Left lung (tissue), 10 donors: ENCODE data around the gene RNF8. TPM values are rescaled to one million over a fixed set of nuclear protein-coding genes. Genes with fewer than 3 reads are reported as not detected.

ENCODE experiments used
- ATAC-seq: fragments of 200-7000 bp; cut with Tn5 transposase; one replicate; pipeline ENCODE4 v1.9.1; 2020; ENCODE audit warnings: moderate library complexity
- DNase-seq, 4 donors: peaks; one replicate each; pipeline ENCODE4 v3.0.0-alpha.2; 2013 to 2020
- H3K27ac ChIP-seq, 2 donors: fragments of 200-600 bp; sonication (generic) in 1 of 2; one replicate each; pipeline versions ENCODE4 v1.5.0 to v1.8.0; 2020 to 2021
- H3K27me3 ChIP-seq, 2 donors: fragments of 200-600 bp; sonication (generic) in 1 of 2; one replicate each; pipeline versions ENCODE4 v1.5.0 to v1.8.0; 2020 to 2021
- H3K36me3 ChIP-seq, 2 donors: fragments of 200-600 bp; sonication (generic) in 1 of 2; one replicate each; pipeline versions ENCODE4 v1.5.0 to v1.8.0; 2020 to 2021
- H3K4me1 ChIP-seq, 2 donors: fragments of 200-600 bp; one replicate each; pipeline ENCODE4 v1.8.0; 2021
- H3K4me3 ChIP-seq, 2 donors: fragments of 200-600 bp; sonication (generic) in 1 of 2; one replicate each; pipeline versions ENCODE4 v1.5.0 to v1.8.0; 2020 to 2021; ENCODE audit warnings: mild to moderate bottlenecking in 1 of 2
- H3K9me3 ChIP-seq, 2 donors: fragments of 200-600 bp; sonication (generic) in 1 of 2; one replicate each; pipeline versions ENCODE4 v1.5.0 to v1.8.0; 2020 to 2021
- intact Hi-C, 2 donors: fragments of 100-400 bp; cut with DNase I; formaldehyde crosslinking; loops; one replicate each; pipeline versions ENCODE4 v1.11.2 to v1.14.2; 2022
- polyA plus RNA-seq, 6 donors: library from polyadenylated mRNA; unstranded; fragments of 120-200 nt; gene quantifications; one replicate each; pipeline ENCODE4 v1.2.1, GENCODE V29; 2013; ENCODE audit not compliant: insufficient read length in 6 of 6
- total RNA-seq, 2 donors: library from RNA; stranded (reverse); fragmentation: NEBNext Ultra II Directional; extraction: Animal tissue kit (Norgen Biotek cat#: 25700); gene quantifications; one replicate each; pipeline ENCODE4 v1.2.1, GENCODE V29; 2021
- TF ChIP-seq, protein P1 (sequence below), 2 donors: fragments of 200-600 bp; sonication (generic) in 1 of 2; IDR thresholded peaks; one replicate each; pipeline versions ENCODE4 v1.5.0 to v1.8.0; 2021; ENCODE audit warnings: antibody characterized with exemption in 2 of 2
- donor health status: DM: no; HTN: yes; CAD: no.
- donor health status: DM: no; HTN: no; CAD: no.

RNF8 gene
- total and polyA plus RNA-seq, 8 donors: 11.8 to 46.1 (median 34.8) TPM

GRCh38 chr6:37407948-37408347 lies 54.2 kb downstream of the RNF8 start:
- Histone ChIP-seq H3K27ac (no peak overlapping the region), H3K36me3 (no peaks in the 10 kb centered on the region), H3K4me1 (no peaks in the 10 kb centered on the region), H3K4me3 (no peak overlapping the region), H3K9me3 (no peaks in the 10 kb centered on the region), H3K27me3 (no peaks in the 10 kb centered on the region)
- TF ChIP-seq, protein P1, sequence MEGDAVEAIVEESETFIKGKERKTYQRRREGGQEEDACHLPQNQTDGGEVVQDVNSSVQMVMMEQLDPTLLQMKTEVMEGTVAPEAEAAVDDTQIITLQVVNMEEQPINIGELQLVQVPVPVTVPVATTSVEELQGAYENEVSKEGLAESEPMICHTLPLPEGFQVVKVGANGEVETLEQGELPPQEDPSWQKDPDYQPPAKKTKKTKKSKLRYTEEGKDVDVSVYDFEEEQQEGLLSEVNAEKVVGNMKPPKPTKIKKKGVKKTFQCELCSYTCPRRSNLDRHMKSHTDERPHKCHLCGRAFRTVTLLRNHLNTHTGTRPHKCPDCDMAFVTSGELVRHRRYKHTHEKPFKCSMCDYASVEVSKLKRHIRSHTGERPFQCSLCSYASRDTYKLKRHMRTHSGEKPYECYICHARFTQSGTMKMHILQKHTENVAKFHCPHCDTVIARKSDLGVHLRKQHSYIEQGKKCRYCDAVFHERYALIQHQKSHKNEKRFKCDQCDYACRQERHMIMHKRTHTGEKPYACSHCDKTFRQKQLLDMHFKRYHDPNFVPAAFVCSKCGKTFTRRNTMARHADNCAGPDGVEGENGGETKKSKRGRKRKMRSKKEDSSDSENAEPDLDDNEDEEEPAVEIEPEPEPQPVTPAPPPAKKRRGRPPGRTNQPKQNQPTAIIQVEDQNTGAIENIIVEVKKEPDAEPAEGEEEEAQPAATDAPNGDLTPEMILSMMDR (IDR thresholded peaks at IDR 0.05): no peak
- no peak for ATAC-seq
- intact Hi-C loops: no loop called here
- no peak for DNase-seq

DNA sequence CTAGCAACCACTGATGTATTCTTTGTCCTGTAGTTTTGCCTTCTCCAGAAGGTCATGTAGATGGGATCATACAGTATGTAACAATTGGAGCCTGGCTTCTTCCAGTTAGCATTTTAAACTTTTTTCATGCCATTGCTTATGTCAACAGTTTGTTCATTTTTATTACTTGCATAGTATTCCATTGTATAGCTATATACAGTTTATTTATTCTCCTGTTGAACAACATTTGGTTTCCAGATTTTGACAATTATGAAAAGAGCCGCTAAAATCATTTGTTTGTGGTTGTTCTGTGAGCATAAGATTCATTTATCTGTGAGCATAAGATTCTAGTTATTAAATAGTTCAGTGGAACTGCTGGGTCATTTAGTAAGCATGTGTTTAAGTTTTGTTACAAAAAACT lies 55.7 kb downstream of the RNF8 start:
- intact Hi-C loops: no loop called here
- Histone ChIP-seq H3K9me3 (no peaks in the 10 kb centered on the region), H3K27me3 (no peaks in the 10 kb centered on the region), H3K4me3 (no peak overlapping the region), H3K4me1 (no peaks in the 10 kb centered on the region), H3K27ac (no peak overlapping the region), H3K36me3 (no peaks in the 10 kb centered on the region)
- no peak for ATAC-seq
- no peak for DNase-seq
- TF ChIP-seq, protein P1 (IDR thresholded peaks at IDR 0.05): no peak

GRCh38 chr6:37417393-37417792 lies 63.6 kb downstream of the RNF8 start:
- no peak overlapping the region for H3K27ac ChIP-seq
- no peak for DNase-seq
- H3K27me3 ChIP-seq: no peaks in the 10 kb centered on the region
- no peak overlapping the region for H3K4me3 ChIP-seq
- TF ChIP-seq, protein P1 (IDR thresholded peaks at IDR 0.05): no peak
- no peaks in the 10 kb centered on the region for H3K9me3 ChIP-seq
- H3K36me3 ChIP-seq: no peaks in the 10 kb centered on the region
- no peak for ATAC-seq
- H3K4me1 ChIP-seq: no peaks in the 10 kb centered on the region
- intact Hi-C loops: no loop called here

DNA sequence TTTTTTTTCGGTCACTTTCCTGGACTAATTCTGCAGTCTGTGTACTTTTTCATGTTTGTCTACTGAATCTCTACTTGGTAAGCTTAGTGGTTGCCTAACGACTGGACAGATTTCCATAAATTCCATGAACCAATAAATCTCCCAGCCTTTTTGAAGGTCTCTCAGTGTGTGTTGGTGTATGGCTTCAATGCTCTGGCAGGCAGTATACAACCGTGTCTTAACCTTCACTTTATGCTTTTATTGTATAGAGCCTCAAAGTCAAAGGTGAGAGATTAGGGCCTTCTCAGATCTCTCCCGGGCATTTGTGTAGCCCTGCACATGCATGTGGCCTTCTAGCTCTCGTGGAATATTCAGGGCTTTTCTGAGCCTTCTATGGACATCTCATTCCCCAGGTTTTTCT lies 64.9 kb downstream of the RNF8 start:
- TF ChIP-seq, protein P1 (IDR thresholded peaks at IDR 0.05): no peak
- Histone ChIP-seq H3K27me3 (no peaks in the 10 kb centered on the region), H3K4me1 (no peaks in the 10 kb centered on the region), H3K36me3 (no peaks in the 10 kb centered on the region), H3K9me3 (no peaks in the 10 kb centered on the region), H3K4me3 (no peak overlapping the region), H3K27ac (no peak overlapping the region)
- DNase-seq (no peak), ATAC-seq (no peak)
- intact Hi-C loops: no loop called here

GRCh38 chr6:37426058-37426944 lies 72.5 kb downstream of the RNF8 start:
- Histone ChIP-seq H3K4me1 (no peaks in the 10 kb centered on the region), H3K27me3 (no peaks in the 10 kb centered on the region), H3K36me3 (no peaks in the 10 kb centered on the region), H3K4me3 (no peak overlapping the region), H3K9me3 (no peaks in the 10 kb centered on the region), H3K27ac (no peak overlapping the region)
- intact Hi-C loops: no loop called here
- no peak for ATAC-seq
- DNase-seq: no peak
- TF ChIP-seq, protein P1 (IDR thresholded peaks at IDR 0.05): no peak
